ENCODE data around the gene IRX1.

IRX1 gene

DNA sequence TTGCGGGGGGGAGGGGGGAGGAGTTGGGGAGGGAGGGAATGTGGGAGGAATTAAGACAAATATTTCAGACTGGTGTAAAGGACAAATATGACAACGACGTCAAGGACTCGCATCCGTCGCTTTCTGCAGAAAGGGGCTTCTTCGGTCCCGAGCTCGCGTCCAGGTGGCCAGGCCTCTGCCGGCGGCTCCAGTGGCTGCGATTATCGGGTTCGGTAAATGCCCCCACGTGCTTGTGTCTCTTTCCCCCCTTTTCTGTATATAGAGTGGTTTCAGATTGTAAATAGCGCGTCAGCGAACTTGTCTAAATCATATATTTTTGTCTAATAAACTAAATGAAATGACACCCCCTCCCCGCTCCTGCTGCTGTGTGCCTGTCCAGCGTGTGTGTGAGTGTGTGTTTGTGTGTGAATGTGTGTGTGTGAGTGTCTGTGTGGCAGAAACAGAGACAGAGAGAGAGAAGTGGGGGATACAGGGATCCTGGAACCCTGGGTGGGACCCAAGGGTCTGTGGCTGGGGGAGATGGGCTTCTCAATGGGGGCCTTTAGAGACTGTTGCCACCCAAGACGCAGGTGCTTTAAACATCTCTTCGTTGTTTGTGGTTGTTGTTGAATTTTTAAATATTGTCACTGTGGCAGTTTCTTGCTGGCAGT lies 5.6 kb downstream of the IRX1 start:
- DNase-seq: no peak

DNA sequence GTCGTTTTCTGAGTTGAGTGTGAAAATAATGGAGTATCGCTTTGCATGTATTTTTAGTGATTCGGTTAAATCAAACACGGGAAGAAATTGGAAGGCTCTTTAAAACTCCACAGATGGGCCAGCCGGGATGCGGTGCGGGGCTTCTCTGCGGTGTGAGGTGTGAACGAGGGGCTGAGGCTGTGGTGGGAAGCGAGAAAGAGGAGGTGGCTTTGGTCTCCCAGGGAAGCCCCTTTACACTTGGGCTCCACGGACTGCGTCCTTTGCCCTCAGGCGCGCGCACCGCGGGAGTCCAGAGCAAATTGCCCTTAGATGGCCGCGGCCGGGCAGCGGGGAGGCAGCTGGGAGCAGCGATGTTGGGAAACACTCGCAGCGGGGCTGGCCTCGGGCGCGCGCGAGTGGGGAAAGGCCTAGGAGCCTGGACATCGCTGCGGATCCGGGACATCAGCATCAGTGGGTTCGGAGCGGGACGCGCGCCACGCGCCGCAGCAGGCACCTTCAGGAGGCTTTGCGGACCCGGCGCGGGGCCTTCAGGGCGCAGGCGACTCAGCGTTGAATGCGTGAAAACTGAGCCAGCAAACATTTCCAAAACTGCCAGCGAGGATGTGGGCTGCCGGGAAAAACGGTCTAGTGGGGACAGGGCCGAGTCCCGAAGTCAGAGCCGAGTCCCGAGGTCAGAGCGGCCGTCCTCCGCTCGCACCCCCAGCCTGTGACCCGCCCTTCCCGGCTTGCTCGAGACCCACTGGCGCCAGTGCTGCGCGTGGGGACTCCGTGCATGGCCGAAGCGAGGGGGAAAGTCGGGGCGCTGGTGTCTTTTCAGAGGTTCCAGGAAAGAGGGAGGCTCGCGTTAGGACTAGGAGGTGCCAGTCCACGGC lies 6.5 kb downstream of the IRX1 start:
- no peak for DNase-seq

GRCh38 chr5:3602785-3603502 lies 7.3 kb downstream of the IRX1 start:
- peak; percentile 53 for DNase-seq

- DNase-seq: no peak
Measured at GRCh38 chr5:3604501-3604900, 8.9 kb downstream of the IRX1 start.

DNA sequence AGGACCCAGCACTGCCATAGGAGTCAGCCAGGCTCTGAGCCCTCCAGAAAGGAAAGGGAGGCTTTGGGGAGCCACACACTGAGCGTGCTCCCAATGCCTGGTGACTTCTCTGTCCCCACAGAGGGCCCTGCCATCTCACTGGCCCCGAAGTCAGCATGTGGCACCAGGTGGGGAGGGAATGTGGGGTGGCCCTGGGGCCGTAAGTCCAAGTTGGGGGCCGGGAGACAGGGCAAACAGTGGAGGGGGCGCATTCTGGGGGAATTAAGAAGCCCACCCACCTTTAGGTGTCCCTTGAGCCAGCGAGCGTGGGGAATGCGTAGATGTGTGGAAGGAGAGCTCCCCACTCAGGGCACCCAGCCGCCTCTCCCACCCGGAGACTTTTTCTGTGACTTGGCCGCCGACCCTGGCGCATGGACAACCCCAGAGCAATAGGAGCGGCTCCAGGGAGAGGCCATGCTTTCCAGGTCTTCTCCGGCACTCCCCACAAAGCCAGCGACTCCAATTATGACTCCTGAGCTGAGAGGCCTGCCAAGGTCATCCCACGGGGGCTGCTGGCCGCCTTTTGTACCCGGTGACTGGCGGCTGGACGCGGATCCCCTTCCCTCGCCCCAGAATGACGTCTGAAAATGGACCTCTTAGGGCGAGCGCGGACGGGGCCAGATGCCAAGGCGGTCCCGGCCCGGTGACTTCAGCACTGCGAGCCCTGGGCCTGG lies 9.8 kb downstream of the IRX1 start:
- no peak for DNase-seq

DNA sequence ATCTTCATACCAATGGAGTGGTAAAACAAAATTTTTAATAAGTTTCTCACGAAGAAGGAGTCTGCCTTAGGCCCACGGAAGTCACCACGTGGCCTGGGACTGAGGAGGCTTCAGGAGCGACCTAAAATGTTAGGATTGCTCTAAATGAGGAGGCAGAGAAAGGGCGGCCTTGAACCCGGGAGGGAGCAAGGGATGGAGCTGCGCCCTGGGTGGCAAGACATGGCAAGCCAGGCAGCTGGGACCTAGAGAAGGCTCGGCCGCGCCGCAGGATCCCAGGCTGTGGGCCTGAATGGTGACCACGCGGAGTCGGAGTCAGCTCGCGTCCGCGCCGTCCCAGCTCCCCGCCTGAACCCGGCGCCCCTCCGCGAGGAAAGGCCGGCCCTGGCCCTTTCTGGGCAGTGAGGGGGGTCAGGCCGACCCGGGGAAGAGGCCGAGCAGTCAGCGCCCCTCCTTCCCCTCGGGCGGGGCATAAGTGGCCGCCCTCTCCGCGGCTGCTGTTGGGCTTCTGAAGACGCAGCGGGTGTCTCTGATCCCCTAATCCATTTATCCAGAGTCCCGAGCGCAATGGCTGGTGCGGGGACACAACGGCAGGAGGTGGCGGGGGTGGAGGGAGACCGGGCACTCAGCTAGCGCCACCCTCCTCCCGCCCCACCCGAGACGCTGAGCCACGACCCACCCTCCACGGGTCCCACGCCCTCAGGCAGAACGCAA lies 10.6 kb downstream of the IRX1 start:
- DNase-seq: no peak

GRCh38 chr5:3607541-3608181 lies 12.0 kb downstream of the IRX1 start:
- DNase-seq: no peak

DNA sequence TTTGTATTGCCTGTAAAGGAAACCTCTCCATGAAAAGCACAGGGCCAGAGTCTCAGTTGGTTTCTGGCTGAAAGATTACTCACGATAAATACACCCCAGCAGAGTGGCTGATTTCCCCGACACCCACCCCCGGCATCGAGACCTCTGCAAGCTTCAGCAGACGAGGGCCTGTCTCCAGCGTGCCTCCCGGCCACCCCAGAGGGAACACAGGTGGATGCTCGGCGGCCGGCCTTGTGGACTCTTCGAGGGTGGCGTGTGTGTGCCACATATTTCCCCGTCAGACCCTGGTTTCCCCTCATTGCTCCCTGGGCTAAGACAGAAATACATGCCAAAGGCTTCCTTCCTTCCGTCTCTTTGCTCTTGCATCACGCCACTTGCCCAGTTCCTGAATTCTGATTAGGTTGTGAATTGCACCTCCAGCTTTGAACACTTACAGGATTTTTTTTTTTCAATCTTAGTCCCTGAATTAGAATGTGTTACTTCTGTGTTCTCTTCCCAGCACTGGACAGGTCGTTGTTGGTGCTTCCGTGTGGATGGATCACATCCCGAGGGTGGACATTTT lies 13.6 kb downstream of the IRX1 start:
- DNase-seq: no peak

DNA sequence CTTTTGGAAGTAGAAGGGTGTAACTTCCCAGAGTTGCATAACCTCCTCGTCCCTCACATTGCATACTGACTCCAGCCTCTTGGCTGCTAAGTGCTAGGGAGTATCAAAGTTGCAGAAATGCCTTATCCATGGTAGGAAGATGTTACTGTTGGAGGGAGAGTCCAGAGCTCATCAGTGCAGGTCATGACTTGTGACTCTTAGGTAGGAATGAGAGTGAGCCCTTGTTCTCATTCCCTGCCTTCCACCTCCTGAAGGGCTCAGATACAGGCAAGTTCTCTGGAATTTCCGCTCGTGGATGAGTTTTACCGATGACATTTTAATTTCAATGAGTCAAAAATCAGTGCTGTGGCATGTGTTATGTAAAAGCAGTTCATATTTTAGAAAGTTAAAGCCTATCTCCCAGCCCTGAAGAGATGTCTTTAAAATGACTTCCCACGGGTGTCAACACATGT lies 17.0 kb downstream of the IRX1 start:
- DNase-seq: no peak

- no peak for DNase-seq
Measured at GRCh38 chr5:3613726-3614125, 18.1 kb downstream of the IRX1 start.

DNA sequence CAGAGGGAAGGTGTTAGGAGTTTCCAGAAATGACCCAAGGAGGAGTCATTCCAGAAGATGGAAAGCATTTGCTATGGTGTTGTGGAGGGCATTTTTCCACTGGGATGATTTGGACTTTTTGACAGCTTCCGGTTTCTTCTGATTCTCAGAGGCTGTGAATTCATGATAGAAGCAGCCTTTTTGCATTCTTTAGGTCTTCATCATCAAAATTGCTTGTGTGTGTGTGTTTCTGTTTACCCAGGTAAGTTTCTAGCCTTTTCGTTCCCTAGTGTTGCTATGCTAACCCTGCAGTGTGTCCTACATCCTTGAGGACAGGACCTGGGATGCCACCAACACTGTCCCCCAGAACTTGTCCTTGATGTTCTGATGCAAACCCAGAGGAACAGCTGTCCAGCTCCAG lies 19.6 kb downstream of the IRX1 start:
- DNase-seq: no peak

DNA sequence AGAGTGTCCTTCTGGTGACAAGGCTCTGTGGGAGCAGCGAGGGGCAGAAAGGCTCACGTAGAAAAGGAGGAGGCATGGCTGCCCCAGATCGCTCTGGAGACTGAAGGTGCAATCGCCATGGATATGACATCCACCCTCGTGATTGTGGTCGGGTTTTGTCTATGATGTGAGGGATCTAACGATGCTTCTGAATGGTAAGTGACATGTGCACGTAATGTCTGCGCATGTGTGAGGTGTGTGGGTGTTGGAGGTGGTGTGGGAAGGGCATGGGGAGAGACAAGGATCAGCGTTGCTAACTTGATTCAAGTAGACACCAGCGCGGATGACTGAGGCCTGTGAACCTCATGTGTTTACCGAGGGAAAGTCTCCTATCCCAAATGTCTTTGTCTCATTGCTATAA lies 20.2 kb downstream of the IRX1 start:
- no peak for DNase-seq

- no peak for DNase-seq
Measured at GRCh38 chr5:3619579-3619978, 23.9 kb downstream of the IRX1 start.

- no peak for DNase-seq
Measured at GRCh38 chr5:3622961-3623360, 27.3 kb downstream of the IRX1 start.

DNA sequence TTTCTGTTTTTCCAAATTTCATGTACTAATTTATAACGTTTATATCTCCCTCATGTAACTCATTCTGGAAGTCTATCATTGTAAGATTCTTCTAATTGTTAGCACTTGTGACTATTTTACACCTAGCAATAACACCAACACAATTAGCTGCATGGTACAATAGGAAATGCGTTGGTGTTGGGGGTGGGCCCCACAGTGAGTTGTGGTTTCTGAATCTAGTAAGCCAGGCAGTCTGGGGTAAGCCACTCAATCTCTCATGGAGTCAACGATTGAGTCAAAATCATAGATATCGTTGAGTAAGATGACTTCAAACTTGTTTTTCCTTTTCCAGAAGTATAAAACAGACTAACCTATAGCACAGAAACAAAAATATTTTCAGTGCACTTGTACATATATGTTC lies 30.0 kb downstream of the IRX1 start:
- DNase-seq: no peak

DNA sequence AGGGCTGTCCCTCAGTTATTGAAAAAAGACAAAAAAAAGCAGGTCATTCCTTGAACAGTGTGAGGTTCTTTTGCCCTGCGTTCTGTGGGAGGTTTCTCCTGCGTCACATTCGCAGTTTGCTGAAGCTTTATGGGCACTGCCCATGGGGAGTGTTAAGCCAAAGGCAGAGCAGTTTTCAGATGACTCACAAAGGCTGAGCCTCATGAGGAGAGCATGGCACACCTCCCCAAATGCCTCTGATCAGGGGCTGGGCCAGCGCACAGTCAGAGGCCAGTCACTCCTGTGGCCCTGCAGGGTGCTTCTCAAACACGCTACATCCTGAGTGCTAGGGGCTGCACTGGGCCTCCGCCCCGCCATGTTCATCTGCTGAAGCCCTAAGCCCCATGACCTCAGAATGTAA lies 38.4 kb downstream of the IRX1 start:
- DNase-seq: no peak

- DNase-seq: no peak
Measured at GRCh38 chr5:3639175-3639574, 43.5 kb downstream of the IRX1 start.

DNA sequence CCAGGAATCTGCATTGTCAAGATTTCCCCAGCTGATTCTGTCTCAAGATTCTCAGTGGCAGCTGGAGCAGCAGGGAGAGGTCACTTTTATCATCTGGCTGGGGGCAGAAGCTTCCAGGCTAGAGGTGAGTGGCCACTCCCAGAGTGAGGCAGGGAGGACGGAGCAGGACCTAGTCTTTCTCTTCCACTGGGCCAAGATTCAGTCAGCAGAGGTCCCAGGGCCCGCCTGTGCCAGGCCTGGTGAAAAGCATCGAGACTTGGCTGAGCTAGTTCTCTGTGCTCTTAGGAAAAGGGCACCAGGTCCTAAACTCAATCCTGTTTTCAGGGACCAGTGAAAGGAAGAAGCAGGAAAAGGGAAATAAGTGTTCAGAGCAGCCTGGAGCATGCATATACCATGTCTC lies 46.6 kb downstream of the IRX1 start:
- DNase-seq: no peak

- DNase-seq: no peak
Measured at GRCh38 chr5:3650320-3650719, 54.7 kb downstream of the IRX1 start.

- DNase-seq: no peak
Measured at GRCh38 chr5:3650868-3651267, 55.2 kb downstream of the IRX1 start.

All from RPMI8226 (cell line).